Esophagus squamous epithelium (tissue), 5 donors: ENCODE data around the gene SPOCD1. TPM values are rescaled to one million over a fixed set of nuclear protein-coding genes. Genes with fewer than 3 reads are reported as not detected.

Experiments used
- DNase-seq: peaks from one replicate; lab custom pipeline; 2025; lab: John Stamatoyannopoulos, UW
- H3K27ac ChIP-seq, 4 donors: fragments of 200-600 bp; sonication (generic); one replicate each; pipeline ENCODE4 v1.5.1; 2016 to 2019; ENCODE audit warnings: mild to moderate bottlenecking in 1 of 4
- H3K27me3 ChIP-seq, 4 donors: fragments of 200-600 bp; sonication (generic); 1 replicate in 3 of 4; 2 replicates in 1 of 4; pipeline versions ENCODE4 v1.5.1 to v1.6.0; 2017 to 2021; ENCODE audit warnings: antibody characterized with exemption in 1 of 4
- H3K36me3 ChIP-seq, 3 donors: fragments of 200-600 bp; sonication (generic); one replicate each; pipeline ENCODE4 v1.5.1; 2016 to 2019
- H3K4me1 ChIP-seq, 3 donors: fragments of 200-600 bp; sonication (generic); one replicate each; pipeline ENCODE4 v1.5.1; 2017 to 2019
- H3K4me3 ChIP-seq, 4 donors: fragments of 200-600 bp; sonication (generic); 1 replicate in 3 of 4; 2 replicates in 1 of 4; pipeline ENCODE4 v1.5.1; 2016 to 2019; ENCODE audit warnings: mild to moderate bottlenecking in 2 of 4, moderate library complexity in 1 of 4
- H3K9me3 ChIP-seq, 3 donors: fragments of 200-600 bp; sonication (generic); one replicate each; pipeline ENCODE4 v1.5.1; 2016 to 2019
- POLR2A ChIP-seq, 4 donors: fragments of 450-650 bp; IDR thresholded peaks; one replicate each; pipeline ENCODE4 v1.6.1; 2017; ENCODE audit warnings: antibody characterized with exemption in 4 of 4, mild to moderate bottlenecking in 4 of 4, moderate library complexity in 3 of 4
- WGBS, 2 donors: methylation state at CpG; one replicate each; pipeline ENCODE4 v1.1.5; 2018; 5-methylcytosine and 5-hydroxymethylcytosine counted together
- intact Hi-C: fragments of 100-400 bp; cut with DNase I; formaldehyde crosslinking; loops from one replicate; pipeline ENCODE4 v1.15.0; 2022
- total RNA-seq, 4 donors: library from RNA; depleted of rRNA; stranded (reverse); fragments of >200 nt; gene quantifications; one replicate each; pipeline ENCODE4 v1.1.0, GENCODE V29; 2016
- TF ChIP-seq, protein P1 (sequence below), 6 experiments: fragments of 450-650 bp in 4 of 6; fragments of 200-600 bp in 2 of 6; sonication (generic) in 2 of 6; IDR thresholded peaks; one replicate each; pipeline ENCODE4 v1.5.1; 2016 to 2019; ENCODE audit warnings: antibody characterized with exemption in 6 of 6, mild to moderate bottlenecking in 4 of 6, moderate library complexity in 4 of 6
- donor health status: DM: yes; HTN: yes; CAD: no.

Gene SPOCD1
- total RNA-seq, 4 donors from 2014 or later: 0.18 to 0.40 (median 0.38) TPM; not detected in 1

DNA sequence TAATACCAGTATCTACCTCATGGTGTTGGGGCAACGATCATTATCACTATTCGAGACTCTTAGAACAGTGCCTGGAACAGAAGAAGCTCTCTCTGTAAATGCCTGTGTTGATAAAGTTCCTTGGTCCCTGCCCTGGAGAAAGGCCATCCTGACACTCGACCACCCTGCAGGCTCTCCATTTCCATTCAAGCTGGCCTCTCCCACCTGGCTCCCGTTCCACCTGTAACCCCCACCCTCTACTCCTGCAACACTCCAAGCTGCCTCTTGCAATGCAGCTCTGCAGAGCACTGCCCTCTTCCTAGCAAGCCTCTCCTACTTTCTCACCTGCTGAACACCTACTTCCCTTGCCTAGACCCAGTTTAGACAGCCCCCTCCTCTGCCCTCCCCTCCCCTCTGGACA lies 6.1 kb downstream of the SPOCD1 start:
- Histone ChIP-seq H3K36me3 (no peaks in the 10 kb centered on the region), H3K9me3 (no peaks in the 10 kb centered on the region), H3K4me3 (no peak overlapping the region), H3K27me3 (no peaks in the 10 kb centered on the region), H3K4me1 (peaks cover 0 to 8% (median 3%) of the 10 kb centered on the region in 3 donors), H3K27ac (no peak overlapping the region)
- intact Hi-C loops: loop anchor here (10.0 kb wide), 1 partner anchor 155 kb away; no protein-coding TSS in a partner anchor
- TF ChIP-seq, protein P1, sequence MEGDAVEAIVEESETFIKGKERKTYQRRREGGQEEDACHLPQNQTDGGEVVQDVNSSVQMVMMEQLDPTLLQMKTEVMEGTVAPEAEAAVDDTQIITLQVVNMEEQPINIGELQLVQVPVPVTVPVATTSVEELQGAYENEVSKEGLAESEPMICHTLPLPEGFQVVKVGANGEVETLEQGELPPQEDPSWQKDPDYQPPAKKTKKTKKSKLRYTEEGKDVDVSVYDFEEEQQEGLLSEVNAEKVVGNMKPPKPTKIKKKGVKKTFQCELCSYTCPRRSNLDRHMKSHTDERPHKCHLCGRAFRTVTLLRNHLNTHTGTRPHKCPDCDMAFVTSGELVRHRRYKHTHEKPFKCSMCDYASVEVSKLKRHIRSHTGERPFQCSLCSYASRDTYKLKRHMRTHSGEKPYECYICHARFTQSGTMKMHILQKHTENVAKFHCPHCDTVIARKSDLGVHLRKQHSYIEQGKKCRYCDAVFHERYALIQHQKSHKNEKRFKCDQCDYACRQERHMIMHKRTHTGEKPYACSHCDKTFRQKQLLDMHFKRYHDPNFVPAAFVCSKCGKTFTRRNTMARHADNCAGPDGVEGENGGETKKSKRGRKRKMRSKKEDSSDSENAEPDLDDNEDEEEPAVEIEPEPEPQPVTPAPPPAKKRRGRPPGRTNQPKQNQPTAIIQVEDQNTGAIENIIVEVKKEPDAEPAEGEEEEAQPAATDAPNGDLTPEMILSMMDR (IDR thresholded peaks at IDR 0.05): no peak
- no peak for TF ChIP-seq POLR2A (IDR thresholded peaks at IDR 0.05)
- WGBS, 2 donors: 67 to 71% methylated on average over 4 of the region's 4 CpGs
- DNase-seq: no peak

DNA sequence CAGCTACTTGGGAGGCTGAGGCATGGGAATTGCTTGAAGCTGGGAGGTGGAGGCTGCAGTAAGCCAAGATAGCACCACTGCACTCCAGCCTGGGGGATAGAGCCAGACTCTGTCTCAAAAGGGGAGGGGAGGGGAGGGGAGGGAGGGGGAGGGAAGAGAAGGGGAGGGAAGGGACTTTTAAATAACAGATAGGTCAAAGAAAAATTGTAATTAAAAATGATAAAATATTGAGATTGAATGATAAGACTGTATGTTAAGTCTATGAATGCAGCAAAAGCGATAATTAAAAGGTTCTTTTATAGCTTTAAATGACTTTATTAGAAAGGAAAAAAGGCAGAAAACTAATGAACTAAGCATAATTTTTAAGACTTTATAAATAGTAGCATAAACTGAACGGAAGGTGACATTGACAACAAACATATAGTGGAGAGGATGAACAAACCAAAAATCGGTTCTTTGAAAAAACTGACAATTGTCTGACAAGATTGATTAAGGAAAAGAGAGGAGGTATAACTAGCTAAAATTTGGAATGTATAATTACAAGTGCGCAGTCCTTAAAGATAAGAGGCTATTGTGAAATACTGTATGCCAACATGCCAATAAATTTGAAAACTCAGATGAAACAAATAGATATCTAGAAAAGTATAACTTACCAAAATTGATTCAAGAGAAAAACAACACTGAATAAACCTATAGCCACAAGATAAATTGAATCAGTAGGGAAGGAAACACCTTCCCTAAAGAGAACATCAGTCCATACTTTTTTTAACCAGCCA lies 8.4 kb downstream of the SPOCD1 start:
- intact Hi-C loops: no loop called here
- 71 to 78% methylated on average over 4 of the region's 4 CpGs for WGBS, 2 donors
- no peaks in the 10 kb centered on the region for H3K36me3 ChIP-seq
- H3K4me3 ChIP-seq: no peak overlapping the region
- no peaks in the 10 kb centered on the region for H3K27me3 ChIP-seq
- no peak overlapping the region for H3K27ac ChIP-seq
- no peak for DNase-seq
- TF ChIP-seq, protein P1 (IDR thresholded peaks at IDR 0.05): no peak
- no peak for TF ChIP-seq POLR2A (IDR thresholded peaks at IDR 0.05)
- peaks cover 0 to 3% (median 0%) of the 10 kb centered on the region in 3 donors for H3K4me1 ChIP-seq
- no peaks in the 10 kb centered on the region for H3K9me3 ChIP-seq

DNA sequence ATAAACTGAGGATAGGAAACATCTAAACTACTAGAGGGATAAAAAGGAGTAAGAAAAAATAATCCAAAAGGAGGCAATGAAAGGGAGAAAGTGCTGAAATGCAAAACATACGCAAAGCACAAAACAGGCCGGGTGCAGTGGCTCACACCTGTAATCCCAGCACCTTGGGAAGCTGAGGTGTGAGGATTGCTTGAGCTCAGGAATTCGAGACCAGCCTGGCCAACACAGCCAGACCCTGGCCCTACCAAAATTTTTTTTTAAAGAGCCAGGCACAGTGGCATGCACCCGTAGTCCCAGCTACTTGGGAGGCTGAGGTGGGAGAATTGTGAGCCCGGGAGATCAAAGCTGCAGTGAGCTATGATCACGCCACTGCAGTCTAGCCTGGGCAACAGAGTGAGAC lies 10.5 kb downstream of the SPOCD1 start:
- Histone ChIP-seq H3K36me3 (no peaks in the 10 kb centered on the region), H3K9me3 (no peaks in the 10 kb centered on the region), H3K27ac (no peak overlapping the region), H3K4me1 (peaks cover 0 to 8% (median 0%) of the 10 kb centered on the region in 3 donors), H3K27me3 (no peaks in the 10 kb centered on the region), H3K4me3 (no peak overlapping the region)
- WGBS, 2 donors: 76 to 90% methylated on average over 6 of the region's 6 CpGs
- no peak for DNase-seq
- TF ChIP-seq, protein P1 (IDR thresholded peaks at IDR 0.05): no peak
- TF ChIP-seq POLR2A (IDR thresholded peaks at IDR 0.05): no peak
- intact Hi-C loops: no loop called here

DNA sequence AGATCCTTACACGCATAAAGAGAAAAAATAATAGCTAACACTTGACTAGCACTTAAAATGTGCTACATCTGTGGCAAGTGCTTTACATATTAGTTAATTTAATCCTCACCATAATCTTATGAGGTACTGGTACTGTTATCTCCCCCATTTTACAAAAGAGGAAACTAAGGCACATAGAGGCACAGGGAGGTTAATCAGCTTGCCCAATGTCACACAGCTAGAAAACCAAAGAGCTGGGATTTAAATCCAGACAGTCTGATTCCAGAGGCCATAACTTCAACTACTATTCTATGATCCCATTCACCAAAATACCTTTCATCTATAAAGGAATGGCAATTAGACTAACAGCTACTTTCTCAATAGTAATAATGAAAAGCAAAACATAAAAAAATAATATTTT lies 11.7 kb downstream of the SPOCD1 start:
- Histone ChIP-seq H3K4me3 (no peak overlapping the region), H3K27me3 (peaks cover 0 to 7% (median 0%) of the 10 kb centered on the region in 4 donors), H3K9me3 (no peaks in the 10 kb centered on the region), H3K27ac (no peak overlapping the region), H3K36me3 (no peaks in the 10 kb centered on the region), H3K4me1 (peaks cover 0 to 8% (median 2%) of the 10 kb centered on the region in 3 donors)
- intact Hi-C loops: no loop called here
- TF ChIP-seq, protein P1 (IDR thresholded peaks at IDR 0.05): no peak
- no peak for TF ChIP-seq POLR2A (IDR thresholded peaks at IDR 0.05)
- WGBS, 2 donors: 96% methylated on average over 1 of the region's 1 CpG
- no peak for DNase-seq

DNA sequence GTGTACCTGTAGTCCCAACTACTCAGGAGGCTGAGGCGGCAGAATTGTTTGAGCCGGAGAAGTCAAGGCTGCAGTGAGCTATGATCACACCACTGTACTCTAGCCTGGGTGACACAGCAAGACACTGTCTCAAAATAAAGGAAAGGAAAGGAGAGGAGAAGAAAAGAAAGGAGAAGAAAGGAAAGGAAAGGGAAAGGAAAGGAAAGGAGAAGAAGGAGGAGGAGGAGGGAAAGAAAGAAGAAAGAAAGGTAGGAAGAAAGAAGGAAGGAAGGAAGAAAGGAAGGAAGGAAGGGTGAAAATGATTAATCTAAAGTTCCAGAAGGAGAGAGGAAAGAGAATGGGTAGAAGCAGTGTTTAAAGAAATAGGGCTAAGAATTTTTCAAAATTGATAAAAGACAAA lies 12.2 kb downstream of the SPOCD1 start:
- no peaks in the 10 kb centered on the region for H3K36me3 ChIP-seq
- no peaks in the 10 kb centered on the region for H3K9me3 ChIP-seq
- 96 to 100% methylated on average over 2 of the region's 2 CpGs for WGBS, 2 donors
- intact Hi-C loops: no loop called here
- peaks cover 4 to 12% (median 7%) of the 10 kb centered on the region in 3 donors for H3K4me1 ChIP-seq
- no peak overlapping the region for H3K27ac ChIP-seq
- H3K27me3 ChIP-seq: peaks cover 0 to 9% (median 0%) of the 10 kb centered on the region in 4 donors
- TF ChIP-seq, protein P1 (IDR thresholded peaks at IDR 0.05): no peak
- TF ChIP-seq POLR2A (IDR thresholded peaks at IDR 0.05): no peak
- no peak overlapping the region for H3K4me3 ChIP-seq
- no peak for DNase-seq
